Activated CD8-positive, alpha-beta memory T cell treated with anti-CD3 and anti-CD28 coated beads, Interleukin-2, amount 50 U/mL, for 4 hours (primary cell): ENCODE measurements around the gene ZNF541.
"Not testable (repeated sequence)": the region's sequence is repeated elsewhere in the genome, so short reads cannot be mapped to it uniquely, and the experiment has no call there.

ENCODE experiments used
- DNase-seq: peaks from one replicate; pipeline ENCODE4 v3.0.0-alpha.2; 2020

Gene ZNF541

GRCh38 chr19:47573071-47574026 is at the start of gene ZNF541:
Gene ZNF541, minus strand, starts transcription at chr19:47573148. Its CDS starts 17,292 bp downstream, at chr19:47555856.
- DNase-seq = peak; percentile 87

- no peak for DNase-seq
These were observed 46.8 kb upstream of the ZNF541 start for GRCh38 chr19:47619763-47620162.

GRCh38 chr19:47618771-47619170 is 45.8 kb upstream of the ZNF541 start:
- DNase-seq = no peak

GRCh38 chr19:47615714-47616113 is 42.8 kb upstream of the ZNF541 start:
- DNase-seq = no peak

GRCh38 chr19:47615230-47615629 is 42.3 kb upstream of the ZNF541 start:
- DNase-seq = no peak

- DNase-seq = no peak
These were observed 41.6 kb upstream of the ZNF541 start for GRCh38 chr19:47614559-47614958.

GRCh38 chr19:47614021-47614295 is 41.0 kb upstream of the ZNF541 start:
- no peak for DNase-seq

- no peak for DNase-seq
These were observed 40.4 kb upstream of the ZNF541 start for GRCh38 chr19:47613165-47614020.

- DNase-seq = no peak
These were observed 38.0 kb upstream of the ZNF541 start for GRCh38 chr19:47610902-47611301.

GRCh38 chr19:47609906-47610894 is 37.3 kb upstream of the ZNF541 start:
- DNase-seq = peak; percentile 55

GRCh38 chr19:47608969-47609905 is 36.3 kb upstream of the ZNF541 start, which contains the start of gene BICRA:
Gene BICRA, plus strand, starts transcription at chr19:47609134. Its CDS starts 64,441 bp downstream, at chr19:47673575.
- peak; percentile 78 for DNase-seq

- DNase-seq = peak; percentile 96
These were observed 35.3 kb upstream of the ZNF541 start for GRCh38 chr19:47608074-47608918.

- no peak for DNase-seq
These were observed 34.7 kb upstream of the ZNF541 start for GRCh38 chr19:47607564-47608073.

GRCh38 chr19:47603706-47604565 is 31.0 kb upstream of the ZNF541 start:
- DNase-seq = no peak

- no peak for DNase-seq
These were observed 28.4 kb upstream of the ZNF541 start for GRCh38 chr19:47601180-47601904.

- peak; percentile 100 for DNase-seq
These were observed 27.6 kb upstream of the ZNF541 start for GRCh38 chr19:47600246-47601179.

GRCh38 chr19:47599671-47600245 is 26.8 kb upstream of the ZNF541 start:
- DNase-seq = not testable (repeated sequence)
